ENCODE results near the gene CALY. TPM values are rescaled to one million over a fixed set of nuclear protein-coding genes. Genes with fewer than 3 reads are reported as not detected.

Gene CALY
- total RNA-seq, 2 experiments from 2014 or later = 3.8 to 3.9 TPM

DNA sequence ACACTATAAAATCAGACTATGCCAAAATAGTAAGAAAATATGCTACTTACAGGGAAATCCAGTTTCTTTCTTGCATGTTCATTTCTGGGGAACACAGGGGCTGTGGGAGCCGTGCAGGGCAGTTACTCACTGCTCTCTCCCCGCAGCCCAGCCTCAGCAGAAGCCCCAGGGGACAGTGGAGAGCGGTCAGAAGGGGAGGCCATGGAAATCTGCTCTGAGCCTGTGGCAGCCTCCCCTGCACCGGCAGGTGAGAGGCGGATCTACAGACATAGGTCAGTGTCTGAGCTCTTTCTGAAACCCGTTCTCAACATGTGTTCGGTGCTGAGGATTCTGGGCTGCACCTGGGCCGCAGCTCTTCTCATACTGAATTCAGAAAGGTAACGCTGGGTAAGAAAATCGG, 25.1 kb downstream of the CALY start:
- Mint-ChIP-seq H3K9me3 (no peaks in the 10 kb centered on the region), H3K27me3 (peaks cover 7% of the 10 kb centered on the region), H3K36me3 (ENCODE audit: low read depth) (peaks cover 45% of the 10 kb centered on the region), H3K4me1 (ENCODE audit: low read depth) (peaks cover 24% of the 10 kb centered on the region), H3K4me3 (peak overlapping the region; percentile 20), H3K27ac (peak overlapping the region; percentile 67)
- Histone ChIP-seq H3K4me3 (ENCODE audit: low read length) (no peak overlapping the region), H3K27ac (ENCODE audit: low read depth in 1 of 2, low read length in 2 of 2) (no peak overlapping the region), H3K9me3 (ENCODE audit: control insufficient read depth in 1 of 2, insufficient read depth in 1 of 2, low read length in 2 of 2) (peaks cover 0 to 9% of the 10 kb centered on the region in 2 experiments), H3K27me3 (ENCODE audit: control insufficient read depth in 1 of 2, insufficient read depth in 2 of 2, low read length in 2 of 2) (no peaks in the 10 kb centered on the region), H3K36me3 (ENCODE audit: insufficient read depth, low read length) (peaks cover 37% of the 10 kb centered on the region), H3K4me1 (ENCODE audit: insufficient read depth, low read length) (peaks cover 28% of the 10 kb centered on the region)
- intact Hi-C loops (cut with DNase I, micrococcal nuclease) = no loop called here
- DNase-seq (no peak), ATAC-seq (ENCODE audit: poor library complexity) (no peak)
- CTCF ChIA-PET = no interaction called here
- POLR2A ChIA-PET = no interaction called here
- TF ChIP-seq, protein P1, sequence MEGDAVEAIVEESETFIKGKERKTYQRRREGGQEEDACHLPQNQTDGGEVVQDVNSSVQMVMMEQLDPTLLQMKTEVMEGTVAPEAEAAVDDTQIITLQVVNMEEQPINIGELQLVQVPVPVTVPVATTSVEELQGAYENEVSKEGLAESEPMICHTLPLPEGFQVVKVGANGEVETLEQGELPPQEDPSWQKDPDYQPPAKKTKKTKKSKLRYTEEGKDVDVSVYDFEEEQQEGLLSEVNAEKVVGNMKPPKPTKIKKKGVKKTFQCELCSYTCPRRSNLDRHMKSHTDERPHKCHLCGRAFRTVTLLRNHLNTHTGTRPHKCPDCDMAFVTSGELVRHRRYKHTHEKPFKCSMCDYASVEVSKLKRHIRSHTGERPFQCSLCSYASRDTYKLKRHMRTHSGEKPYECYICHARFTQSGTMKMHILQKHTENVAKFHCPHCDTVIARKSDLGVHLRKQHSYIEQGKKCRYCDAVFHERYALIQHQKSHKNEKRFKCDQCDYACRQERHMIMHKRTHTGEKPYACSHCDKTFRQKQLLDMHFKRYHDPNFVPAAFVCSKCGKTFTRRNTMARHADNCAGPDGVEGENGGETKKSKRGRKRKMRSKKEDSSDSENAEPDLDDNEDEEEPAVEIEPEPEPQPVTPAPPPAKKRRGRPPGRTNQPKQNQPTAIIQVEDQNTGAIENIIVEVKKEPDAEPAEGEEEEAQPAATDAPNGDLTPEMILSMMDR (IDR thresholded peaks at IDR 0.05) = no peak

GRCh38 chr10:133310789-133311188, 25.9 kb downstream of the CALY start:
- POLR2A ChIA-PET = no interaction called here

DNA sequence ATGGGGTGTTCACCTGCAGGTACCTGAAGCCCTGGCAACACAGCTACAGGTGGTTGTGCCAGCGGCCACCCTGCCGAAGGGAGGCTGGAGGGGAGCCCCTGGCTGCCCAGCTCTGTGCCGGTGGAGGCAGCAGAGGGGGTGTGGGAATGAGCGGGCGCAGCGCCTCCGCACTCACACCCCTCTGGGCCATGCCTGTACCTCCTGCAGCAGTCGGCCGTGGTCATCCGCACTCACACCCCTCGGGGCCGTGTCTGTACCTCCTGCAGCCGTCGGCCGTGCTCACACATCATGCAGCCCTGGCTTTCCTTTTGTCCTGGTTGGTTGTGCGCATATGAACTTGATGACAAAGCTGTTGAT, 26.3 kb downstream of the CALY start:
- ATAC-seq (ENCODE audit: poor library complexity) (no peak), DNase-seq (peak in 1 of 14 experiments; percentile 43)
- Mint-ChIP-seq H3K27me3 (peaks cover 7% of the 10 kb centered on the region), H3K36me3 (ENCODE audit: low read depth) (peaks cover 47% of the 10 kb centered on the region), H3K27ac (peak overlapping the region; percentile 87), H3K4me1 (ENCODE audit: low read depth) (peaks cover 28% of the 10 kb centered on the region), H3K9me3 (no peaks in the 10 kb centered on the region), H3K4me3 (peak overlapping the region; percentile 63)
- CTCF ChIA-PET = no interaction called here
- peaks cover 29% of the 10 kb centered on the region for H3K4me1 ChIP-seq (ENCODE audit: insufficient read depth, low read length)
- H3K9me3 ChIP-seq (ENCODE audit: control insufficient read depth in 1 of 2, insufficient read depth in 1 of 2, low read length in 2 of 2) = peaks cover 0 to 9% of the 10 kb centered on the region in 2 experiments
- H3K36me3 ChIP-seq (ENCODE audit: insufficient read depth, low read length) = peaks cover 45% of the 10 kb centered on the region
- H3K27ac ChIP-seq (ENCODE audit: low read depth in 1 of 2, low read length in 2 of 2) = no peak overlapping the region
- TF ChIP-seq, protein P1 (IDR thresholded peaks at IDR 0.05) = no peak
- no peaks in the 10 kb centered on the region for H3K27me3 ChIP-seq (ENCODE audit: control insufficient read depth in 1 of 2, insufficient read depth in 2 of 2, low read length in 2 of 2)
- H3K4me3 ChIP-seq (ENCODE audit: low read length) = no peak overlapping the region
- intact Hi-C loops (cut with DNase I, micrococcal nuclease) = no loop called here
- POLR2A ChIA-PET = no interaction called here

More at GRCh38 chr10:133310789-133311188, 25.9 kb downstream of the CALY start:
- Mint-ChIP-seq H3K4me3 (peak overlapping the region; percentile 45), H3K27ac (peak overlapping the region; percentile 67), H3K4me1 (ENCODE audit: low read depth) (peaks cover 24% of the 10 kb centered on the region), H3K9me3 (no peaks in the 10 kb centered on the region), H3K36me3 (ENCODE audit: low read depth) (peaks cover 45% of the 10 kb centered on the region), H3K27me3 (peaks cover 7% of the 10 kb centered on the region)
- Histone ChIP-seq H3K9me3 (ENCODE audit: control insufficient read depth in 1 of 2, insufficient read depth in 1 of 2, low read length in 2 of 2) (peaks cover 0 to 9% of the 10 kb centered on the region in 2 experiments), H3K27ac (ENCODE audit: low read depth in 1 of 2, low read length in 2 of 2) (no peak overlapping the region), H3K4me3 (ENCODE audit: low read length) (no peak overlapping the region), H3K27me3 (ENCODE audit: control insufficient read depth in 1 of 2, insufficient read depth in 2 of 2, low read length in 2 of 2) (no peaks in the 10 kb centered on the region), H3K4me1 (ENCODE audit: insufficient read depth, low read length) (peaks cover 28% of the 10 kb centered on the region), H3K36me3 (ENCODE audit: insufficient read depth, low read length) (peaks cover 42% of the 10 kb centered on the region)
- CTCF ChIA-PET = no interaction called here
- DNase-seq = no peak
- no peak for ATAC-seq (ENCODE audit: poor library complexity)
- intact Hi-C loops (cut with DNase I, micrococcal nuclease) = no loop called here
- TF ChIP-seq, protein P1 (IDR thresholded peaks at IDR 0.05) = no peak
